GM12874 (cell line): Measurements from ENCODE around the gene TSPAN32.

Experiments
- CTCF ChIP-seq: IDR thresholded peaks from 2 replicates; pipeline ENCODE4 v1.5.1; 2011; ENCODE audit warnings: low read depth, mild to moderate bottlenecking, control low read depth, low read length, moderate library complexity; ENCODE audit not compliant: insufficient read depth

TSPAN32 gene

GRCh38 chr11:2272946-2273280 is 28.9 kb upstream of the TSPAN32 start:
- TF ChIP-seq CTCF = no peak

GRCh38 chr11:2273311-2273710 is 28.5 kb upstream of the TSPAN32 start:
- TF ChIP-seq CTCF = no peak

- no peak for TF ChIP-seq CTCF
These were observed 28.0 kb upstream of the TSPAN32 start for GRCh38 chr11:2273771-2274170.

GRCh38 chr11:2275334-2276279 is 26.2 kb upstream of the TSPAN32 start:
- TF ChIP-seq CTCF = no peak

- no peak for TF ChIP-seq CTCF
These were observed 25.4 kb upstream of the TSPAN32 start for GRCh38 chr11:2276280-2277007.

GRCh38 chr11:2277008-2277346 is 24.8 kb upstream of the TSPAN32 start:
- no peak for TF ChIP-seq CTCF

GRCh38 chr11:2277933-2278523 is 23.8 kb upstream of the TSPAN32 start:
- no peak for TF ChIP-seq CTCF
